GM04504 (cell line): ENCODE measurements around the gene RARA.

ENCODE experiments used
- DNase-seq: peaks from one replicate; pipeline ENCODE4 v3.0.0-alpha.2; 2012; ENCODE audit warnings: low read depth

RARA gene

DNA sequence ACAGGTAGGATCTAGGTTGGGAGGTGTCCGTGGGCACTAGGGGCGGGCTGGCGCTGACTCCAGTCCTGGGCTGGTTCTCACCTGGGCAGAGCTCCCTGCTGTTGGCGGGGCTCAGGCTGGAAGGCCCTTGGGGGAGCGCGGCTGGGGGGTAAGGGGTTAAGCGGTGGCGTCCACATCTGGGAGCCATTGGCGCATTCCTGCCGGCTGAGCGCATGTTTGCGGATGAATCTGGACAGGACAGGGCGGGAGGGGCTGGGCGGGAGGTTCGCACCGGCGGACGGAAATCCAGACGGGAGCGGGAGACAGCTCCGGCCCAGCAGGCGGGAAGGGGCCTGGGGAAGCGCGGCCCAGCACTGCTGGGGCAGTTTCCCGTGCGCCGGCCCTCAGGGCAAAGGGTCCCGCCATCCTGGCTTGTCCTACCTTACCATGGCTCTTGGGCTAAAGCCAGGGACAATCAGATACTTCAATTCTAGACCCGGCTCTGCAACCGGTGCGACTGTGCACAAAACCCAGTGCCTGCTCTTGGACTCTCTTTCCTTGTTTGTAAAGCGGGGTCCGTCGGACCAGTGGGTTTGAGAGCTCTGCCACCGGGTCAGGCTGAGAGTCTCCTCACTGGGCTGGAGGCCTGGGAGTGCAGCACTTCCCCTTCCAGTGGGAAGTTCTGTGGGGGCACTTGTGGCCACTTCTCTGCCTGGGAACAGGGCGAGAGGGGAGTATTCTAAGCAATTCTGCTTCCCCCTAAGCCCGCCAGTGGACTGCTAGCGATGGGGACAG is 7.8 kb downstream of the RARA start:
- DNase-seq, result peak; percentile 69

GRCh38 chr17:40317345-40317873 is 8.4 kb downstream of the RARA start:
- DNase-seq, result no peak

DNA sequence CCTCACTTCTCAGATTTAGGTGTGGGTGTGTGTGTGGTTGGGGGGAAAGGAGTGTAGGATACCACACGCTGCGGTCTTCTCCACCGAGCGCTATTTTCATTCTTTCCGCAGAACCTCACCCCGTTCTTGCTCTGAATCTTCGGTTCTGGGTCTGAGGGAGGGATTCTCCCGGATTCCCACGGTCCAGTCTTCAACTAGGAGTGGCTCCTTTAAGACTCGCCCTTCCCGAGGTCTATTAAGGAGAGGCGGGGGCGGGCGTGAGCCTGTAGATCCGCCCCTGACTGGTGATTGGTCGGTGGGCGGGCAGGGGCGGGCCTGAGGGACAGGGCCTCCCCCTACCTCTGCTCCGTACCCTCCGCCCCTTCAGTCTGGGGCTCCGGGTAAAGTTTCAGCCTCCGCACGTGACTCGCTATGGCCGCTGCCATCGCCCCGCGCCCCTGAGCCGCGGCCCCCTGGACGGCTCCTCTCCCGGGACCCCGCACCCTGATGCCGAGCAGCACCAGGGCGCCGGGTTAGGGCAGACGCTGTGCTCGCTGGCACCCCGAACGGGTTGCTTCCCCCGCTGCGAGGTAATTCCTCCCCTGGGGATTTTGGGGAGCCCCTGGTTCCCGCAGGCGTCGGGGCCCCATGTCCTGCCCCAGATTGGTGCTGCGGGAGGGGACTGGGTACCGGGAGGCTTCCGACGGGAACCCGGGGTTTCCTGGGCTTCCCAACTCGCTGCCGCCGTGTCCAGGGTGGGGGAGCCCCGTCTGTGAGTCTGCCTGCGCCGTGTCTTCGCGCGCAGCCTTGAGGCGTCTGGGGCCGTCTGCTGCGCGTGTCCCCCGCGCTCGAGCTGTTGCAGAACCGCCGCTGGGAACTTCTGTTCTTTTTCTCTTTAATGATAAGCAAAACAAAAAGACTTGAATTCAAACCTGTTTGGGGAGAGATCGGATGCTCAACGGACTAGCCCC is 9.2 kb downstream of the RARA start:
- peak; percentile 94 for DNase-seq

GRCh38 chr17:40318830-40319391 is 9.9 kb downstream of the RARA start:
- no peak for DNase-seq

DNA sequence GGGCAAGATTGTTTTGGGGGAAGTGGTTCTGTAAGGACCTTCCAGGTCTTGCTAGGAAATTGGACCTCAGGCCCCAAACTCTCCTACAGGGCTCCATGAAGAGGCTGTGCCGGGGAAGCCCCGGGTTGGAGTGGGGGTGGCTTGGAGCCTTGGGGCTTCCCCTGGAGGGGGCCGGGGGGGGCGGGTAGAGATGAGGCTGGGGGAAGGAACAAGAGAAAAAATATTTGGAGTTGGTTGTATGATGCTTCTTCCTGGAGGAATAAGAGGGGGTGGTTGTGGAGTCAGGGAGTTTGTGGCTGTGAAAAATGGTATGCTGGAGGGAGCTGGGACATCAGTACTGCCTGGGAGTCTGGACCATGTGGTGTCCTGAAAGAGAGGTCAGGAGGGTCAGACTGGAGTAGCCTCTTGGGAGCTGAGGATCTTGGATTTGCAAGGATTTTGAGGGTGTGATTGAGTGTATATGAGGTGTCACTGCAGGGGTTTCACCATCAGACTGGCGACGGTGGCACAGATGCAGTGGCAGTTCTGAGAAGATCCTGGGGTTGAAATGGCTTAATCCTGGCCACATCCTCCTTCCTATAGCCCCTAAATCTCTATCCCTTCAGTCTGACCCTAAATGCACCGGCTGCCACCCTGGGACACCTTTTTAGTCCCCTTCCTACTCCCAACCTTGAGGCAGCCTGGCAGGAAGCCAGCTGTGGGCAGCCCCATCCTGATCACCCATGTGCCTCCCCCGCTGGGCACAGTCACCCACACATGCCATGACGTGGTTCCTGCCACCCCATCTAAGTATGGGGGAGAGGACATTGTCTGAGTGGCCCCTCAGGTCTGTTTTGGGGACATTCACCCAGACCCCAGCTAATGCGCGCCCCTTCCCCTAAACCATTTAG is 10.9 kb downstream of the RARA start:
- no peak for DNase-seq

DNA sequence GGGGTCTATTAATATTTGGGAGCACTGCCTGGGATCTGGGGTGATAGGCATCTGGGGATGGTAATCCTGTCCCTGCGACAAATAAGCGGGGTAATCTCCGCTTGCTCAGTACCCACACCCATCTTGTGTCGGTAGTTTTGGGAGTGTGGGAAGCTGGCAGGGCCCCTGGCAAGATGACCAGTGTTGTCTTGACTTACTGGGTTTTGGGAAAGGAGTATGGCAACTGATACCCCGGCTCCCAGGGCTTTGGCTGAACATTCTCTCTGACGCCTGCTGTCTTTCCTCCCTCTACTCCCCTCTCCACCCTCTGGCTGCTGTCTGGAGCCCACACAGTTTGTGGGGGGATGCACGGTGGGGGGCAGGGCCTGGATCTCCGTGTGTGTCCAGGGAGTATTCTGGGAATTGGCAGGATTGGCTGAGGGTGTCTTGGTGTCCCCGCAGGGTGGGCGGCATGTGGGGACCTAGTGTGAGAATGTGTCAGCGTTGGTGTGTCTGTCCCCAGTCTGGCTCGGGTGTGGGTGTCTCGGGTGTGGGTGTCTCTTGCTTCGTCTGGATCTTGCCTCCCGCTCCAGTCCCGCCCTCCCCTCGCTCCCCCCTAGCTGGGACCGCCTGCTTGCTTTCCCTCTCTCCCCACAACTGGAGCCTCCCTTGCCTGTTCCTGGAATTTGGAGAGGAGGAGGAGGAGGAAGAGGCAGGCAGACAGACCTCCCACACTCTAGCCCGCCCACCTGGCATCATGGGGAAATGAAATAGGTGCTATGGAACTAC is 12.0 kb downstream of the RARA start:
- no peak for DNase-seq

- DNase-seq, result no peak
These were observed 12.5 kb downstream of the RARA start for GRCh38 chr17:40321524-40321929.

GRCh38 chr17:40321961-40322357 is 13.0 kb downstream of the RARA start:
- no peak for DNase-seq

GRCh38 chr17:40322358-40323315 is 13.7 kb downstream of the RARA start:
- peak; percentile 78 for DNase-seq

- no peak for DNase-seq
These were observed 14.7 kb downstream of the RARA start for GRCh38 chr17:40323391-40324381.

DNA sequence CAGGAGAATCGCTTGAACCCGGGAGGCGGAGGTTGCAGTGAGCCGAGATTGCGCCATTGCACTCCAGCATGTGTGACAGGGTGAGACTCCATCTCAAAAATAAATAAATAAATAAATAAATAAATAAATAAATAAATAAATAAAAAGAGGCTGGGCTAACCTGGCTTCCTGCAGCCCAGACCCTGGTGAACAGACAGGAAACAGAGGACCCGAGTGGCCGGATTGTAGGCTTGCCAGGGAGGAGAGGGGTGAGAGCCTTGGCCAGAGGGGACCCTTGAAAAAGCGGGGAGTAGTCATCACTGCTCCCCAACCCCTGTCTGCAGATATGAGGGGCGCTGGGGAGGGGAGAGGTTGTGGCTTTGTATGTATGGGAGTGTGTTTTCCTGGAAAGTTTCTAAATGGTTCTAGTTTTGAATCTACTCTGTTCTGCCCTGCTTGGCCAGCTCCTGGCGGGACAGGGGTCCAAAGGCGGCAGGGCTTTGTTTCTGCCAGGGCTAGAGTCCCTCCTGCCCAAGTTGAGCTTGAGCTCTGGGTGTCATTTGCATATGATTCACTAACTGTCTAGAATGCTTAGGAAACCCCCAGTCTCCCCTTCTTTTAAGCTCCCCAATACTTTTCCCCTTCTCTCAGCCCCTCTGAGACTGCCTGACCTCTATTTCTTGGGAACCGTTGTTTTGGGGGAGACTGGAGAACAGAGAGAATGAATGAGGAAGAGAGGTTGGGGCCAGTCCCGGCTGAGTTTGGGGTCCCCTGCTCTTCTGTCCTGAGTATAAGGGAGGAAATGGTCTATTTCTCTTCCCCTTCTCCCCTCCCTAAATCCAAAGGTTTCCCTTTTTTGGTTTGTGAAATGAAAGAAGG is 16.4 kb downstream of the RARA start:
- no peak for DNase-seq

DNA sequence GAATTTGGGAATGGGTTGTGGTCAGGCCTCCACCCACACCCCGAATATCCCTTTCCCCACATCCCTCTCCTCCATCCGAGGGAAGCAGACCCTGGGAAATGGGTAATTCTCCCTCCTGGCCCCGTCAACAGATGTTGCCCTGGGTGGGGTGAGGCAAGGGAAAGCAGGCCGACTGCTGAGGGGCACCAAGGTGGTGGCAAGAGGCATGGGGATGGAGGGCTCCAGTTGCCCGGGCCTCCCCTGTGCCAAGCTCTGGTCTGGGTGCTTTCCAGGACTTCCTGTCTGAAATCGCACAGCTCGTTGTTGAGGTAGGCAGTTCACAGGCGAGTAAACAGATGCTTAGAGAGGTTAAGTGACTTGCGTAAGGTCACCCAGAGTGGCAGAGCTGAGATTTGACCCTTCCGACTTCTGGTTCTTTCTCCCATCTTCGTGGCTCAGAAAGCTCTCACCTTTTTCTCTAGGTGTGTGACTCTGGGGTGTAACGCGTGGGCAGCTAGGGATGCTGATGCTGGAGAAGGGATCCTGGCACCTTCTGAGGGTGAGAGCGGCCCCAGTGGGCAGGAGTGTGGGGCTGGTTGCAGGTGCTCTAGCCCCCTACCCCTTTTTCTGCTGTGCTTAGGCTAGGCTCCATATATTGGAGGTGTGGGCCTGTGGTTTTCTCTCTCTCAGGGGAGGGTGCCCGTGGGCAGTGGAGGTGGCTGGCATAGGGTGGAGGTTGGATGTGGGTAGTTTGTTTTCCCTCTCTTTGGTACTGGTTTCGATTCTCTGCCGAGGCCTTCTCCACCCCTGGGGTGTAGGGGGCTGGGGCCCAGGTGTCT is 17.2 kb downstream of the RARA start:
- no peak for DNase-seq

DNA sequence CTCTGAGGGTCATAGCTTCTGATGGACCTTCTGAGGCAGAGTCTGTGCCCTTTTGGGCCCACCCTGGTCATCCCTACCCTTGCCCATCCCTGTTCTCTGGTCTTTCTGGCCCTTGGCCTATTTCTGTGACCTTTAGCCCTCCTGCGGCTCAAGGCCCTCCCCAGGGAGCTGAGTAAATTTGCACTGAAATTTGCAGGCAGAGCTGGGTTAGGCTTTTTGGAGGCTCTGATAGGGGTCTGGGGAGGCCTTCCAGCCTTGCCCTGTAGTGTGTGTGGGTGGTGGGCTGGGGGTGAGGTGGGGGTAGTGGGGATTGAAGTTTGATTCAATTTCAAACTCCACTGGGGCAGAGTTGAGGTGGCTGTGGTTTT is 17.8 kb downstream of the RARA start:
- no peak for DNase-seq

GRCh38 chr17:40327244-40327729 is 18.3 kb downstream of the RARA start:
- DNase-seq, result no peak

- no peak for DNase-seq
These were observed 18.9 kb downstream of the RARA start for GRCh38 chr17:40327735-40328385.

DNA sequence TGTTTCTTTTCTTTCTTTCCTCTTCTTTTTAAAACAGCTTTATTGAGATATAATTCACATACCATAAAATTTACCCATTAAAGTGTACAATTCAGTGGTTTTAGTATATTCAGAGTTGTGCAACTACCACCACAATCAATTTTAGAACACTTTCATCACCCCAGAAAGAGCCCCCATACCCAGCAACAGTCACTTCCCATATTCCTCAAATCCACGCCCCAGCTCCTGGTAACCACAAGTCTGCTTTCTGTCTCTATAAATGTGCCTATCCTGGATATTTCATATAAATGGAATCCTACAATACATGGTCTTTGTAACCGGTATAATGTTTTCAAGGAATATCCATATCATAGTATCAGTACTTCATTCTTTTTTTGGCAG is 19.4 kb downstream of the RARA start:
- no peak for DNase-seq
